ENCODE measurements around the gene BLTP3B.

The BLTP3B gene

GRCh38 chr12:100163416-100164152 lies 20.9 kb upstream of the BLTP3B start:
- DNase-seq (ENCODE audit: low read depth, low spot score): peak; percentile 35
- TF ChIP-seq, protein P1, sequence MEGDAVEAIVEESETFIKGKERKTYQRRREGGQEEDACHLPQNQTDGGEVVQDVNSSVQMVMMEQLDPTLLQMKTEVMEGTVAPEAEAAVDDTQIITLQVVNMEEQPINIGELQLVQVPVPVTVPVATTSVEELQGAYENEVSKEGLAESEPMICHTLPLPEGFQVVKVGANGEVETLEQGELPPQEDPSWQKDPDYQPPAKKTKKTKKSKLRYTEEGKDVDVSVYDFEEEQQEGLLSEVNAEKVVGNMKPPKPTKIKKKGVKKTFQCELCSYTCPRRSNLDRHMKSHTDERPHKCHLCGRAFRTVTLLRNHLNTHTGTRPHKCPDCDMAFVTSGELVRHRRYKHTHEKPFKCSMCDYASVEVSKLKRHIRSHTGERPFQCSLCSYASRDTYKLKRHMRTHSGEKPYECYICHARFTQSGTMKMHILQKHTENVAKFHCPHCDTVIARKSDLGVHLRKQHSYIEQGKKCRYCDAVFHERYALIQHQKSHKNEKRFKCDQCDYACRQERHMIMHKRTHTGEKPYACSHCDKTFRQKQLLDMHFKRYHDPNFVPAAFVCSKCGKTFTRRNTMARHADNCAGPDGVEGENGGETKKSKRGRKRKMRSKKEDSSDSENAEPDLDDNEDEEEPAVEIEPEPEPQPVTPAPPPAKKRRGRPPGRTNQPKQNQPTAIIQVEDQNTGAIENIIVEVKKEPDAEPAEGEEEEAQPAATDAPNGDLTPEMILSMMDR (IDR thresholded peaks at IDR 0.05; ENCODE audit: low read depth, low read length): no peak
- peak overlapping the region; percentile 21 for H3K4me3 ChIP-seq (ENCODE audit: low read depth, low read length)
- in situ Hi-C loops (cut with HindIII; ENCODE audit: low sequenced_read_pairs): no loop called here

DNA sequence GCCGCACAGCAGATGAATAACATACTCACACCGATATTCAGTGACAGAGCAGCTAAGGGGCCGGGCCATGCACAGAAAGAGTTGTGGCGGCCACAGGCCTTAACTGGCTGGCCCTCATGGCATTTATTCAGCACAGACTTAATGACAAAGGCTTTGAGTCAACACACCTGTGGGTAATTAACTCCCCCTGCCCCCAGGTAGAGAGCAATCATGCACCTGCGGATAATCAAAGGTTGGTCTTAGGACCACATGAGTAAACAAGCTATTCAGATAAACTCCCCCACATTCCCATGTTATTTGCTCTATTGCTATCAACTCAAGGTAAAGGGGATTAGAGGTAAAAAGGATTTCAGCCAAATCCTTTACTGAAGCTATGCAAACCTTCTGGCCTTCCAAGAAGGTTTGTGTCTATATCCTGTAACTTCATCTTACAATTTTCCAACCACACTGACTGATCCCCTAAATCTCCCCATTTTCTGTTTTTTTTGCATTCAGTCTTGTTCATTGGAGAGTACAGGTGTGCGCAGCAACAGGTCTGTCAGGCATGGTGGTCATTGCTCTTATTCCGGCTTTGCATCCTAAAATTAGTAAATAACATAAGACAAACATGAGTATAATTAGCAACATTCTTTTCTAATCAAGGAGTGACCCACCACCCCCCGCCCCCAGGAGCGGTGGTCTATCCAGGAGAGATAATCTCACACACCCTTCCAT lies 16.9 kb upstream of the BLTP3B start:
- TF ChIP-seq, protein P1 (IDR thresholded peaks at IDR 0.05; ENCODE audit: low read depth, low read length): no peak
- in situ Hi-C loops (cut with HindIII; ENCODE audit: low sequenced_read_pairs): no loop called here
- DNase-seq (ENCODE audit: low read depth, low spot score): no peak
- no peak overlapping the region for H3K4me3 ChIP-seq (ENCODE audit: low read depth, low read length)

- TF ChIP-seq, protein P1 (IDR thresholded peaks at IDR 0.05; ENCODE audit: low read depth, low read length): no peak
- in situ Hi-C loops (cut with HindIII; ENCODE audit: low sequenced_read_pairs): no loop called here
- no peak overlapping the region for H3K4me3 ChIP-seq (ENCODE audit: low read depth, low read length)
- DNase-seq (ENCODE audit: low read depth, low spot score): no peak
Observed at GRCh38 chr12:100158535-100158934, 15.9 kb upstream of the BLTP3B start.

- TF ChIP-seq, protein P1 (IDR thresholded peaks at IDR 0.05; ENCODE audit: low read depth, low read length): no peak
- no peak for DNase-seq (ENCODE audit: low read depth, low spot score)
- H3K4me3 ChIP-seq (ENCODE audit: low read depth, low read length): no peak overlapping the region
- in situ Hi-C loops (cut with HindIII; ENCODE audit: low sequenced_read_pairs): no loop called here
Observed at GRCh38 chr12:100157427-100157821, 14.8 kb upstream of the BLTP3B start.

DNA sequence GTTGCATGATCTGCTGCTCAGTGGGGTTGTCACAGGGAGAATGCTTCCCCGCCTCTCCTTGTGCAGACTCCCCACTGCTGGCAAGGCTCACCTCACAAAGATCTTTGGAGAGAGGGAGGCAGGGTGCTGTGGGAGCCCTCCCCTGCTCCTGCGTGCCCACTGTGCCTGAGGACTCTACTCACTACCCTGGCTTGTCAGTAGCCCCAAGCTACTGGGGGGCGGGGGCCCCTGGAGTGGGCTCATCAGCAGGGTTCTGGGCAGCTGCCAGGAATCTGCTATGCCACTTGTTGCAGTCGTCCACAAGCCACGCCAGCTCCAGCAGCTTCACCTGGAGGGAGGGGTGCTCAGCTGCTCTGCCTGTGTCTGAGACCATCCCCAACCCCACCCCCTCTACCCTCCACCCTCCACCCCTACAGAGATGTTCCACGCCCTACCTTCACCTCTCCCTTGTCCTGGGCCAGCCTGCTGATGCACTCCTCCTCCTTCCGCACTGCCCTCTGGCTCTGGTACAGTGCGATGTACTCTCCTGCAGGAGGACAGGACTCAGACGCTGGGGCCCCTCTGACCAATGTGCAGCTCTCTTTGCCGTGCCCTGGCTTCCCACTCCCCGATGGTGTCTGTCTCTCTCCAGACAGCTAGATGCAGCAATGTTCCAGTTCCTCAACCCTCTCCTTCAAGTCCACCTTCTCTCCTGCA lies 14.2 kb upstream of the BLTP3B start:
- TF ChIP-seq, protein P1 (IDR thresholded peaks at IDR 0.05; ENCODE audit: low read depth, low read length): no peak
- in situ Hi-C loops (cut with HindIII; ENCODE audit: low sequenced_read_pairs): no loop called here

GRCh38 chr12:100154474-100155247 lies 12.0 kb upstream of the BLTP3B start:
- DNase-seq (ENCODE audit: low read depth, low spot score): peak; percentile 54
- in situ Hi-C loops (cut with HindIII; ENCODE audit: low sequenced_read_pairs): no loop called here
- TF ChIP-seq, protein P1 (IDR thresholded peaks at IDR 0.05; ENCODE audit: low read depth, low read length): peak; percentile 94
- H3K4me3 ChIP-seq (ENCODE audit: low read depth, low read length): no peak overlapping the region

More for the DNA sequence above, 14.2 kb upstream of the BLTP3B start:
- DNase-seq (ENCODE audit: low read depth, low spot score): no peak
- H3K4me3 ChIP-seq (ENCODE audit: low read depth, low read length): no peak overlapping the region

Measured in astrocyte of the spinal cord (primary cell).